HEK293T (cell line): Measurements from ENCODE around the gene E2F3.

Experiments
- CTCF ChIA-PET: fragments of 350-600 bp; formaldehyde crosslinking; extraction: SDS; loops from one replicate; lab custom pipeline; 2021; ENCODE audit warnings: antibody characterized with exemption, inconsistent platforms; lab: Yijun Ruan, JAX
- POLR2A ChIA-PET: fragments of 350-600 bp; formaldehyde crosslinking; extraction: SDS; loops from one replicate; lab custom pipeline; 2020; ENCODE audit warnings: antibody characterized with exemption, inconsistent platforms; lab: Yijun Ruan, JAX
- DNase-seq: peaks from one replicate; pipeline ENCODE4 v3.0.0; 2012; ENCODE audit warnings: mixed read lengths; ENCODE audit errors: extremely low spot score
- ARNT ChIP-seq: fragments of 450-650 bp; IDR thresholded peaks from 2 replicates; pipeline ENCODE4 v1.6.1; 2017; ENCODE audit warnings: mild to moderate bottlenecking
- BHLHE40 ChIP-seq: fragments of 450-650 bp; IDR thresholded peaks from 2 replicates; pipeline ENCODE4 v1.6.1; 2016; ENCODE audit warnings: mild to moderate bottlenecking, moderate library complexity, borderline replicate concordance
- CTBP1 ChIP-seq: fragments of 450-650 bp; IDR thresholded peaks from 2 replicates; pipeline ENCODE4 v1.6.1; 2016; ENCODE audit warnings: borderline replicate concordance
- ELF4 ChIP-seq: fragments of 450-650 bp; IDR thresholded peaks from 2 replicates; pipeline ENCODE4 v1.6.1; 2017; ENCODE audit warnings: antibody characterized with exemption
- FOXA1 ChIP-seq: fragments of 450-650 bp; IDR thresholded peaks from 2 replicates; pipeline ENCODE4 v1.6.1; 2016; ENCODE audit warnings: mild to moderate bottlenecking
- FOXK2 ChIP-seq: fragments of 450-650 bp; IDR thresholded peaks from 2 replicates; pipeline ENCODE4 v1.6.1; 2016; ENCODE audit warnings: mild to moderate bottlenecking
- FOXM1 ChIP-seq: fragments of 450-650 bp; IDR thresholded peaks from 2 replicates; pipeline ENCODE4 v1.6.1; 2017; ENCODE audit warnings: mild to moderate bottlenecking, borderline replicate concordance
- HDGF ChIP-seq: fragments of 450-650 bp; IDR thresholded peaks from 2 replicates; pipeline ENCODE4 v1.6.1; 2017; ENCODE audit warnings: antibody characterized with exemption, borderline replicate concordance
- L3MBTL2 ChIP-seq: fragments of 450-650 bp; conservative IDR thresholded peaks from 2 replicates; pipeline ENCODE4 v1.6.1; 2016; ENCODE audit warnings: mild to moderate bottlenecking
- LEF1 ChIP-seq: fragments of 450-650 bp; IDR thresholded peaks from 2 replicates; pipeline ENCODE4 v1.6.1; 2017; ENCODE audit warnings: mild to moderate bottlenecking, borderline replicate concordance
- NFRKB ChIP-seq: fragments of 450-650 bp; IDR thresholded peaks from 2 replicates; pipeline ENCODE4 v1.6.1; 2016; ENCODE audit warnings: mild to moderate bottlenecking, moderate library complexity
- PKNOX1 ChIP-seq: fragments of 450-650 bp; IDR thresholded peaks from 2 replicates; pipeline ENCODE4 v1.6.1; 2016
- SP1 ChIP-seq: fragments of 450-650 bp; IDR thresholded peaks from 2 replicates; pipeline ENCODE4 v1.6.1; 2017
- SUZ12 ChIP-seq: fragments of 450-650 bp; IDR thresholded peaks from 2 replicates; pipeline ENCODE4 v1.6.1; 2016; ENCODE audit warnings: mild to moderate bottlenecking
- TARDBP ChIP-seq: fragments of 450-650 bp; IDR thresholded peaks from 2 replicates; pipeline ENCODE4 v1.6.1; 2016
- ZNF384 ChIP-seq: fragments of 450-650 bp; IDR thresholded peaks from 2 replicates; pipeline ENCODE4 v1.6.1; 2016

Gene E2F3

GRCh38 chr6:20473518-20473917 lies 71.8 kb downstream of the E2F3 start:
- TF ChIP-seq ELF4: no peak
- TF ChIP-seq TARDBP: no peak
- TF ChIP-seq PKNOX1: no peak
- no peak for TF ChIP-seq FOXK2
- no peak for TF ChIP-seq ZNF384
- TF ChIP-seq BHLHE40: no peak
- no peak for TF ChIP-seq FOXA1
- TF ChIP-seq ARNT: no peak
- no peak for TF ChIP-seq NFRKB
- no peak for TF ChIP-seq CTBP1
- TF ChIP-seq FOXM1: no peak
- TF ChIP-seq SP1: no peak
- TF ChIP-seq L3MBTL2: no peak
- no peak for TF ChIP-seq LEF1
- no peak for TF ChIP-seq SUZ12
- no peak for TF ChIP-seq HDGF
- POLR2A ChIA-PET: no interaction called here
- CTCF ChIA-PET: interaction anchor here (0.6 kb wide), 1 partner anchor 73 kb away, joined by 5 read pairs; no protein-coding TSS in a partner anchor
- no peak for DNase-seq

- ChIA-PET CTCF (no interaction called here), POLR2A (no interaction called here)
- DNase-seq: no peak
- TF ChIP-seq HDGF: no peak
- no peak for TF ChIP-seq NFRKB
- TF ChIP-seq ZNF384: no peak
- TF ChIP-seq LEF1: no peak
- TF ChIP-seq L3MBTL2: no peak
- no peak for TF ChIP-seq ARNT
- TF ChIP-seq FOXA1: no peak
- TF ChIP-seq FOXK2: no peak
- TF ChIP-seq SP1: no peak
- no peak for TF ChIP-seq CTBP1
- no peak for TF ChIP-seq TARDBP
- TF ChIP-seq FOXM1: no peak
- no peak for TF ChIP-seq ELF4
- no peak for TF ChIP-seq SUZ12
- no peak for TF ChIP-seq BHLHE40
Measured at GRCh38 chr6:20474874-20475542, 73.3 kb downstream of the E2F3 start.

- ChIA-PET POLR2A (no interaction called here), CTCF (no interaction called here)
- no peak for DNase-seq
- TF ChIP-seq HDGF: no peak
- no peak for TF ChIP-seq CTBP1
- no peak for TF ChIP-seq TARDBP
- TF ChIP-seq FOXA1: no peak
- no peak for TF ChIP-seq ZNF384
- TF ChIP-seq ARNT: no peak
- no peak for TF ChIP-seq LEF1
- no peak for TF ChIP-seq BHLHE40
- TF ChIP-seq ELF4: no peak
- no peak for TF ChIP-seq NFRKB
- TF ChIP-seq FOXM1: no peak
- no peak for TF ChIP-seq SUZ12
- no peak for TF ChIP-seq PKNOX1
- TF ChIP-seq FOXK2: no peak
- TF ChIP-seq L3MBTL2: no peak
Measured at GRCh38 chr6:20476501-20477043, 74.9 kb downstream of the E2F3 start.

GRCh38 chr6:20477485-20477884 lies 75.8 kb downstream of the E2F3 start:
- CTCF ChIA-PET: no interaction called here

GRCh38 chr6:20479060-20479459 lies 77.4 kb downstream of the E2F3 start:
- TF ChIP-seq ARNT (no peak), PKNOX1 (no peak), SP1 (no peak), FOXM1 (no peak), FOXK2 (no peak), BHLHE40 (no peak), CTBP1 (no peak), LEF1 (no peak), TARDBP (no peak), ELF4 (no peak), SUZ12 (no peak), FOXA1 (no peak), L3MBTL2 (no peak), ZNF384 (no peak), HDGF (no peak), NFRKB (no peak)
- ChIA-PET POLR2A (no interaction called here), CTCF (no interaction called here)
- no peak for DNase-seq

More at GRCh38 chr6:20477485-20477884, 75.8 kb downstream of the E2F3 start:
- POLR2A ChIA-PET: interaction anchor here (1.3 kb wide), 1 partner anchor 73 kb away, joined by 6 read pairs; no protein-coding TSS in a partner anchor
- no peak for DNase-seq
- no peak for TF ChIP-seq FOXM1
- no peak for TF ChIP-seq SP1
- no peak for TF ChIP-seq LEF1
- no peak for TF ChIP-seq FOXA1
- no peak for TF ChIP-seq FOXK2
- no peak for TF ChIP-seq NFRKB
- no peak for TF ChIP-seq ARNT
- TF ChIP-seq ZNF384: no peak
- no peak for TF ChIP-seq L3MBTL2
- no peak for TF ChIP-seq SUZ12
- no peak for TF ChIP-seq PKNOX1
- TF ChIP-seq CTBP1: no peak
- no peak for TF ChIP-seq HDGF
- TF ChIP-seq ELF4: no peak
